ENCODE measurements around the gene SERTM2.

GRCh38 chrX:111518667-111519066 is 7.2 kb downstream of the SERTM2 start:
- TF ChIP-seq CTCF (IDR thresholded peaks at IDR 0.05), result no peak
- TF ChIP-seq POLR2A (IDR thresholded peaks at IDR 0.05), result no peak
- no peak for TF ChIP-seq EP300 (IDR thresholded peaks at IDR 0.05)

Data from stomach (tissue), 4 donors.